Measurements from ENCODE around the gene ANKRD40CL.

The ANKRD40CL gene

DNA sequence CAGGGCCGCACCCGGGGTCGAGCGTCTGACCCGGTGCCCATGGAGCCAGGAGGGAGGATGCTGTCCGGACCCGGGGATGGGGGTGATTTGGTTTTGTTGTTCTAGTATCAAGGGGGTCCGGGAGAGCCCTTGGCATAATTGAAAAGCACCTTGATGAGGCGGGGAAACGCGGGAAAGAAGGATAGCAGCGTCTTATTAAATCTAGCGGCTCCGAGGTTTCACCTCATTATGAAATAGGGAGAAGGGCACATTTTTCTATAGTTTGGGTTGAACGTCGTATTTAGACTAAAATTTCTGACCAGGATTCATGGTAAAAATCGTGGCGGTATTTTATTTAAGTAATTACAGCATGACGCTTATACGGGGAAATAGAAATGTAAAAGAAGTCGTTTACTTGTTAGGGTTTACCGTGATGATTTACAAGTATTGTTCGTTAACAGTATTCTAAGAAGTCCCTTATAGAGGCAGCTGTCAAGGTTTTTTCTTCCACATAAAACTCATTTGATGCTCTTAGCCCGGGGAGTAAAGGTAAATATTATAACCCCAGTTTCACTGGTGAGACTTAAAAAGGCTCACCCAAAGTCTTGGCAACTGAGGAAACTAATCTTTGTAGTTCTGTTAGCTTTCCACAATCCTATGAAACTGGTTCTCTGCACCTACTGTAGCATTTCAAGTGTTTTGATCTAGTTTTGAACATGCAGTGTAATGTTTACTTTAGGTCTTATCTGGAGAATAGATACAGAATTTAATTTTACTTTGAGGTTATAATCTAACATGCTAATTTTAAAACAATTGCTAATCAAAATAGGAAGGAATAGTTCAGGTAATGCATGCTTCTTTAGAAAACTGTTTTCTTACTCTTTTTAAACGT, 47.2 kb downstream of the ANKRD40CL start:
- Histone ChIP-seq H3K27ac (peak overlapping the region; percentile 99), H3K4me1 (peaks cover 31% of the 10 kb centered on the region), H3K4me2 (peak overlapping the region; percentile 74), H3K36me3 (peaks cover 25% of the 10 kb centered on the region), H3K9ac (peak overlapping the region; percentile 98), H3K9me3 (no peaks in the 10 kb centered on the region), H3K27me3 (no peaks in the 10 kb centered on the region), H3K4me3 (peak overlapping the region; percentile 95), H4K20me1 (peaks cover 57% of the 10 kb centered on the region)
- TF ChIP-seq Cebpa-rat (IDR thresholded peaks at IDR 0.05), result no peak

DNA sequence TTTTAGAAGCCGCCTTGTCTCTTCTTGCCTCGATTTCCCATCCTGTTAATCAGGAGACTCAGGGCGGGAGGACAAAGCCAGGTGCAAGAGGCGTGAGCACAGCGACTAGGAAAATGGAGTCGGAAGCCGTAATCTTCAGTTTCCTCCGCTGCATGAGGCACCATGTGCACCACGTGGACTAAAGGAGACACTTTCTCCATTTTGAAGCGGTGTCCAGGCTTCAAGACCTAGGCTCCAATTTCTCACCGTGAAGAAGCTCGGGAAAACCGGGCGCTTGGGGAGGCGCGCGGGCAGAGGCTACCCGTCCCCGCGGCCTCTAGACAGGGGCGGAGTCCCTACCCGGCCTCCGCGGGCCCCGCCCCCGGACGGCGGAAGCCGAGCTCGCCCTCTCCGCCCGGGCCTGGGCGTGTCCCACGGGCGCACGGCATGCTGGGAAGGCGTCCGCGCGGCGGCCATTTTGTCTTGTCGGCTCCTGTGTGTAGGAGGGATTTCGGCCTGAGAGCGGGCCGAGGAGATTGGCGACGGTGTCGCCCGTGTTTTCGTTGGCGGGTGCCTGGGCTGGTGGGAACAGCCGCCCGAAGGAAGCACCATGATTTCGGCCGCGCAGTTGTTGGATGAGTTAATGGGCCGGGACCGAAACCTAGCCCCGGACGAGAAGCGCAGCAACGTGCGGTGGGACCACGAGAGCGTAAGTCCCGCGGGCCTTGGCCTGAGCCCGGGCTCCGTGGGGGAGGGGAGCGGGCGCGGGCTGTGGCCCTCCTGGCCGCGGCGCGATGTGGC, 48.0 kb downstream of the ANKRD40CL start, which contains the start of gene LUC7L3:
Gene LUC7L3 (plus strand): TSS at position 460 of the 780 bp plus-strand sequence. CDS start 130 bp downstream, at position 590.
- TF ChIP-seq Cebpa-rat (IDR thresholded peaks at IDR 0.05), result no peak
- Histone ChIP-seq H3K9ac (peak within 1 kb of the TSS; percentile 98), H3K4me3 (peak within 1 kb of the TSS; percentile 95), H3K36me3 (peaks cover 18% of the 10 kb centered on the region), H3K27me3 (no peaks in the 10 kb centered on the region), H3K27ac (peak within 1 kb of the TSS; percentile 99), H3K4me1 (peaks cover 31% of the 10 kb centered on the region), H3K9me3 (no peaks in the 10 kb centered on the region), H4K20me1 (peaks cover 48% of the 10 kb centered on the region), H3K4me2 (peak within 1 kb of the TSS; percentile 74)

DNA sequence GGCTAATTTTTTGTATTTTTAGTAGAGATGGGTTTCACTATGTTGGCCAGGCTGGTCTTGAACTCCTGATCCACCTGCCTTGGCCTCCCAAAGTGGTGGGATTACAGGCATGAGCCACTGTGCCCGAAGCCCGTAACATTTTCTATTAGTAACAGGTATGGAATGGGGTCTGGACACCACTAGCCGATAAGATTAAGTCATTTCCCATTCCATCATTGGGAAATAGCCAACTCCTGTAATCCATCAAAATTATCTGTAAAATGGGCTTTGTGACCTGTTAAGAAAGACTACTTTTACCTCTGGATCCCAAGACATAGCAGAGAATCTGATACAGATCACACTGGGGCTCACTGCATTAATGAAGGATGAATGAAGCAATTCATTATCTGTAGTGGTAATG, 51.8 kb downstream of the ANKRD40CL start:
- no peak overlapping the region for H3K4me2 ChIP-seq
- H3K36me3 ChIP-seq, result no peaks in the 10 kb centered on the region
- no peaks in the 10 kb centered on the region for H3K27me3 ChIP-seq
- no peak for TF ChIP-seq Cebpa-rat (IDR thresholded peaks at IDR 0.05)
- H3K4me1 ChIP-seq, result peaks cover 16% of the 10 kb centered on the region
- peaks cover 10% of the 10 kb centered on the region for H4K20me1 ChIP-seq
- H3K27ac ChIP-seq, result no peak overlapping the region
- H3K4me3 ChIP-seq, result no peak overlapping the region
- no peaks in the 10 kb centered on the region for H3K9me3 ChIP-seq
- H3K9ac ChIP-seq, result no peak overlapping the region

DNA sequence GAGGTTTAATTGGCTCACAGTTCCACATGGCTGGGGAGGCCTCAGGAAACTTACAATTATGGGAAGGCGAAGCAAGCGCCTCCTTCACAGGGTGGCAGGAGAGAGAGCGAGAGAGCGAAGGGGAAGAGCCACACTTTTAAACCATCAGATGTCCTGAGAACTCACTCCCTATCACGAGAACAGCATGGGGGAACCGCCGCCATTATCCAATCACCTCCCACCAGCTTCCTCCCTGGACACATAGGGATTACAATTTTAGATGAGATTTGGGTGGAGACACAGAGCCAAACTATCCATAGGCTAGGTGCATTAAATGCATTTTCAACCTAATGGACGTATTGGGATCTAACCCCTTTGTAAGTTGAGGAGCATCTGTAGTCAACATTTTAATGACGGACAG, 54.7 kb downstream of the ANKRD40CL start:
- Histone ChIP-seq H3K27me3 (no peaks in the 10 kb centered on the region), H3K9ac (no peak overlapping the region), H3K9me3 (no peaks in the 10 kb centered on the region), H3K36me3 (no peaks in the 10 kb centered on the region), H3K4me2 (no peak overlapping the region), H4K20me1 (no peaks in the 10 kb centered on the region), H3K4me1 (peaks cover 33% of the 10 kb centered on the region), H3K4me3 (no peak overlapping the region), H3K27ac (no peak overlapping the region)
- no peak for TF ChIP-seq Cebpa-rat (IDR thresholded peaks at IDR 0.05)

All from BLaER1 (cell line).